Stimulated activated naive CD4-positive, alpha-beta T cell treated with Interleukin-2 at 50 U/mL for 16 hours (primary cell): ENCODE data around the gene GET4.
A peak's percentile ranks its signal among the peaks of the same experiment; 100 is the strongest.
"Not testable (repeated sequence)": the region's sequence is repeated elsewhere in the genome, so short reads cannot be mapped to it uniquely, and the experiment has no call there.

Source experiments
- DNase-seq: peaks from one replicate; lab custom pipeline; 2025; lab: John Stamatoyannopoulos, UW

GET4 gene

DNA sequence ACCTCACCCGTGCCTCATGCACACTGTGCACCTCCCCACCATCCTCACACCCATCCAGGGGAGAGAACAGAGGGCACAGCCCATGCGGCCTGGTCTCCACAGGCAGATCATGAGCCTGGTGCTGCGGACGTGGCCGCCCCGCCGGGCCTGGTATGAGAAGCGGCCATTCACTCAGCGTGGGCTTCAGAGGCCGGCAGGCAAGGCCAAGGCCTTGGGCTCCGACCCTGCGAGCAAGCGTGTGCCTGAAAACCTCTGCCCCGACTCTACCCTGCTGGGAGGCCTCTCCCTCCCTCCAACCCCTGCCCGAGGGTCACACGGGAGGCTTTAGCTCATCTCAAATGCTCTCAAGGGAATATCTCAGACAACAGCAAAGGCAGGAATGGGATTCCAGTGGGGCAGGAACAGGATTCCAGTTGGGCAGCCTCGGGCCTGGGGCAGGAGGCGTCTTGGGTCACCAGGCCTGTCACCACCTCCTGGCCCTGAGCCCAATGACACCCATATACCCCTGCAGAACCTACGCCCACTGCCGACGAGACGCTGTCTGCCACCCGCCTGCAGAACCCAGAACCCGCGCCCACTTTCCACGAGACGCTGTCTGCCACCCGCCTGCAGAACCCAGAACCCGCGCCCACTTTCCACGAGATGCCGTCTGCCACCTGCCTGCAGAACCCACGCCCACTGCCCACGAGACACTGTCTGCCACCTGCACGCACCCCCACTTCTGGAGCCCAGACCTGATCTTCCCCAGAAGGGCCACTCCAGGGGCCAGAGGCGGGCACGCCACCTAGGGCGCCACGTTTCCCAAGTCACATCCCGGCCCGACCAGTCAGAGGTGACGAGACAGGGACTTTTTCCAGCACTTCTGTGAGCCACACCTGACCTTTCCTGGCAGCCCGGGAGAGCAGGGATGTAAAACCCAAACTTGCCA, 39.2 kb downstream of the GET4 start:
- DNase-seq: no peak

- DNase-seq: no peak
Observed at GRCh38 chr7:916291-916941, 40.1 kb downstream of the GET4 start.

DNA sequence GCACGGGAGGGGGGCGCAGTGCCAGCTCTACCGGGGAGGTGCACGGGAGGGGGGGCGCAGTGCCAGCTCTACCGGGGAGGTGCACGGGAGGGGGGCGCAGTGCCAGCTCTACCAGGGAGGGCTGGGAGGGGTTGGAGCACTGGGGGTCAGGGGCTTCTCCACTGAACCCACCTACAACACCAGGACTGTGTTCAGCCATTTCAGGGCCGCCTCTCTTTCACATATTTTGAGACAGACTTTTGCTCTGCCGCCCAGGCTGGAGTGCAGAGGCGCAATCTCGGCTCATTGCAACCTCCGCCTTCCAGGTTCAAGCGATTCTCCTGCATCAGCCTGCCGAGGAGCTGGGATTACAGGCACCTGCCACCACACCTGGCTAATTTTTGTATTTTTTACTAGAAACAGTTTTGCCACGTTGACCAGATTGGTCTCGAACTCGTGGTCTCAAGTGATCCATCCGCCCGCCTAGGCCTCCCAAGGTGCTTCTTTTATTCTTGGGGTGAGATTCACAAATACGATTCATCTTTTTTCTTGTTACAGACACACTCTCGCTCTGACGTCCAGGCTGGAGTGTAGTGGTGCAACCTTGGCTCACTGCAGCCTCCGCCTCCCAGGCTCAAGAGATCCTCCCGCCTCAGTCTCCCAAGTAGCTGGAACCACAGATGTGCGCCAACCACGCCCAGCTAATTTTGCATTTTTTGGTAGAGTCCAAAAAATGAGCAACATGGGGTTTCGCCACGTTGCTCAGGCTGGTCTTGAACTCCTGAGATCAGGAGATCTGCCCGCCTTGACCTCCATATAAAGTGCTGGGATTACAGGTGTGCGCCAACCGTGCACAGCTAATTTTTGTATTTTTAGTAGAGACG, 41.1 kb downstream of the GET4 start:
- no peak for DNase-seq

GRCh38 chr7:918118-918425, 41.7 kb downstream of the GET4 start:
- no peak for DNase-seq

- no peak for DNase-seq
Observed at GRCh38 chr7:918441-919113, 42.2 kb downstream of the GET4 start.

DNA sequence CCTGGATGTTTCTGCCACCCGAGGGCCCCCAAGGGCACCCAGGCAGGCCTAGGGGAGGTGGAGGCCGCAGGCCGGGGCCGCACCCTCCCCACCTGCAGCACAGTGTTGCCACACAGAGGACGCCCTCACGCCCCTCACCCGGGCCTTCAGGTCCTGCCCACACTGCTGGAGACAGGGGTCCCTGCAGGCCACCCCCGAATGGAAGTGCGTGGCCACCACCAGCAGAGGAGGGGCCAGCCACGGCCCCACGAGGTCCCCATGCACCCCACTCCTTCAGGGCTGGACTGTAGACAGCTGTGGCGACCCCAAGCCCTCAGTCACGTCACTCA, 42.7 kb downstream of the GET4 start:
- no peak for DNase-seq

GRCh38 chr7:919924-920341, 43.6 kb downstream of the GET4 start:
- DNase-seq: no peak

DNA sequence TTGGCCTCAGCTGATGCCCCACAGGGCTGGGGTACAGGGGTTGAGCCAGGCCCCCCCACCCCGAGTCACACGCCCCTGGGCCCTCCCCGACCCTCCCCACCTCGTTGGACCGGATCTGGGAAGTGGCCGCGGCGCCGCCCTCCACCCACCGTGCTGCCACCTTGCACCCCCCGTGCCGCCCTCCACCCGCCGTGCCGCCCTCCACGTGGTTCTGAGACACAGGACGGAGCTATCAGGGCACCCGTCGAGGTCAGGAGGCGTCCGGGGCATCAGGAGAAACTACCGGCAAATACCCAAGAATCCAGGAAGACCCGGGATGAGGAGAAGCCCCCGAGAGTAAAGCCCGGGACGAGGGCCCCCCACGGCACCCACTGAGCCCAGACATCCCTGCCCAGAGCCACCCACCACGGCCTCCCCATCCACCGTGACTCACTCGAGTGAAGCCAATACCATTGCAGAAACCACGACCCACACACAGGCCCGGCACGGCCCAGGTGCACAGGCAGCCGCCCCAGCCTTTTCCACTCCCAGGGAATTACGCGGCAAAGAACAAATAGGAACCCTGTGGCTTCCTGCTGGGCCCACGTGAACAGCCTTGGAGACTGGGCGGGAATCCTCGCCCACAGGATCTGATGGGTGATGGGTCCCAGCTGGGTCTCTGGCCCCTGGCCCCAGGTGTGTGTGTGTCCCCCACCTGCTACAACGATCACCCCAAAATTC, 44.2 kb downstream of the GET4 start:
- DNase-seq: peak; percentile 36

- DNase-seq: no peak
Observed at GRCh38 chr7:921071-921461, 44.7 kb downstream of the GET4 start.

- no peak for DNase-seq
Observed at GRCh38 chr7:921581-922333, 45.4 kb downstream of the GET4 start.

DNA sequence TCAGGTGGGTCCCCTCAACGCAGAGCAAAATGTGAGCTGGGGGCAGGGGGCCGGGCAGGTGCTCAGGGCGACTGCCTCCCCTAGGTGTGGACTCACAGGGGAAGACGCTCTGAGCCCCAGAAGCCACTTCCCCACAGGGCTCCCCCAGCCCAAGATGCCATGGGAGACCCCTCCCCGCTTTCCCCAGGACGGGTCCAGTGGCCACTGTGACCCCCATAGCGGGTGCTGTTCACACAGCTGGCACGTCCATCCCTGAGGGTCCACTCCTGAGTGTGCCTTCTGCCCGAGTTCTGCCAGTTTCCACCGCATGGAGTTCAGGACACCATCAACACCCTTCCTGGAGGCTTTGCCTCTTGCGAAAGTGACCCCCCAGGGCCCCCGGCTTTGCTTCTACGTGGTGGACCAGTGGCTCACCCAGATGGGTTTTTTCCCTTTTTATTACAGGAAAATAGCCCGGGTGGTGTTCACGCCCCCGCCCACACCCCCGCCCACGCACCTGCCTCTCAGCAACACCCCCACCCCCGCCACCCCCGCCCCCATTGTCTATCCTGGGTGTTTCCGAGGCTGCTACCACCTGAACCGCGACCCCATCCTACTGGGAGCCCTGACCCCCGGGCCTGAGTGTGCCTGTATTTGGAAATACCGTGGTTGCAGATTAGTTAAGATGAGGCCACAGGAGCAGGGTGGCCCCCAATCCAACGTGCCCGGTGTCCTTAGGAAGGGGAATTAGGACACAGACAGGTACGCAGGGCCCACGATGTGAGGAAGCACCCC, 46.2 kb downstream of the GET4 start:
- DNase-seq: peak; percentile 41

DNA sequence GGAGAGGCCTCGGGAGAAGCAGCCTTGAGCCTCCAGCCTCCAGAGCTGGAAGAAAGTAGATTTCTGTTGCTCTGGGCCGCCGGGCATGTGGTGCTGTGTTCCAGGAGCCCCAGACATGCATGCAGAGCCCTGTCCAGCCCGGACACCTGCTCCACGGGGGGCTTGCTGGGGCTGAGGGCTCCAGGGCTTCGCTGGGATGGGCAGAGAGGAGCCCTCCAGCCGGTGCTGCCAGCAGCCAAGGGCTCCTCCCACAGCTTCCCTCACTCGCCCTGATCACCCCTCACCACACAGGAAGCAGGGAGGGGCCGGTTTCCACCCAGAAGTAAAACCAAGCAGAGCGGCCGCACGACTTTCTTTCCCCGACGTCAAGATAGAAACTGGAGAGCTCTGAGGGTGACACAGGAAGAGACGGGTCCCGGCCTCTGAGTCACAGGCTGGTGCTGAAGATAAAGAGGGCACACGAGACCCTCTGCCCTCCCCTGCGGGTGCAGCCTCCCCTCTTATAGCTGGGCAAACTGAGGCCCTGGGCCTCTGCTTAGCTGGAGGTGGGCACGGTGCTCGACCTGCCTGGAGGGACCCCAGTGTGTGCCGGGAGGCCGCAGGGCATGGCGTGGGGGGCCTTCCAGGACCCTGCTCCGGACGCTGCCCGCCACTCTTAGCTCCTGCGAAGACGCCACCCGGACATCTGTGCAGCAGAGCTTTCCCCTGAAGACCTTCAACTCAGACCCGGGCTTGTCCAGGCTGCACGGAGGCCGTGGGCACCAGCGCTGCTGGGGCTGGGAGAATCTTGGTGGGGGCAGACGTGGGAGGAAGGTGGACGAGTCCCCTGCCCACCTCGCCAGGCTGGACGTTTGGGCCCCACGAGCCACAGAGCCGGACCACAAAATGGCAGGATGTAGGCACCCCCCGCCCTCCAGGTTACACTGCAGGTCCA, 47.0 kb downstream of the GET4 start:
- DNase-seq: peak; percentile 94

- DNase-seq: not testable (repeated sequence)
Observed at GRCh38 chr7:924042-924441, 47.7 kb downstream of the GET4 start.

- peak; percentile 76 for DNase-seq
Observed at GRCh38 chr7:924541-925231, 48.3 kb downstream of the GET4 start.

DNA sequence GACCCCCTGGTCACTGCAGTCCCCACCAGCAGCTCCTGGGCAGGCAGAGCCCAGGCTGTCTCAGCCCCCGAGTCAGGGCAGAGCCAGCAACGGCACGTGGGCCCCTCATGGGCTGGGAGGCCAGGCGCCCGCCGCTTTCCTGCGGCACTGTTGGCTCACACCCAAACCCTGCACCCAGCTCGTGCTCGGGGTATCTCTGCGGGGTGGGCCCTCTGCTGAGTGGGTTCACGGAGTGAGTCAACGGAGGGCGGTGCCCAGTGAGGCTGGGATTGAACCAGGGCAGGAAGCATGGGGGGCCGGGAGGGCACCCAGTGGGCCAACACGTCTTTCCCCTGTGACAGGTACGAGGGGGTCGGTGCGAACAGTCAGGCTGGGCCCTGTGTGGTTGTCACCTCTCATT, 49.2 kb downstream of the GET4 start:
- DNase-seq: peak; percentile 36

- DNase-seq: no peak
Observed at GRCh38 chr7:926061-927030, 50.0 kb downstream of the GET4 start.

DNA sequence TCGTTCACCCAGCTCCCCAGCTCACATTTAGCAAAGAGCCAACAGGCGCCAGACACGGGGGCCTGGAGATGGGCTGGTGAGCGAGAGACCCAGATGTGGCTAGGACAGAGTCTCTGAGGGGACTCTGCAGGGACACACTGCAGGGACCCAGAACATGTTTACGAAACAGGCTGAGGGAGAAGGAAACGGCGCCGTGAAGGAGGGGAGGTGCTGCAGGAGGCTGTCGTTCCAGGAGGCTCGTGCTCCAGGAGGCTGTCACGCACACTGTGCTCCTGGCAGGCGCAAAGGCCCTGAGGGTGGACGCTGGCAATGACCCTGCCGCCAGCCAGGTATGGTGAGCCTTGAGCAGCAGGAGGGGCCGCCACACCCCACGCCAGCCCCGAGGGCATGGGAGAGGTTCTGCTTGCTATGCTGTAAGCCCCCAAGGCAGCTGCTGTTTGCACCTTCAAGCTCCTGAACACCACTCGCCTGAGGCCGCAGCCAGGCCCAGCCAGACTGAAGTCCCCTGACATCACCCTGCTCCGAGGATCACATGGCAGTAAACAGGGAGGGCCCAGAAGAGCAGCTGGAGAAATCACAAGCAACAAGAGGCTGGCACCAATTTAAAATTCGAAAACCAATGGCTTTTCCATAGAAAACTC, 50.8 kb downstream of the GET4 start:
- DNase-seq: no peak
